GM18511 (cell line): ENCODE results near the gene TAPT1.
"Not testable (repeated sequence)": the region's sequence is repeated elsewhere in the genome, so short reads cannot be mapped to it uniquely, and the experiment has no call there.

Source experiments
- ATAC-seq: cut with Tn5 transposase; IDR thresholded peaks from one replicate; pipeline ENCODE4 v1.9.1; 2021; ENCODE audit warnings: mild to moderate bottlenecking, moderate library complexity; ENCODE audit not compliant: unreplicated experiment

The TAPT1 gene

GRCh38 chr4:16225863-16226815 is at the start of gene TAPT1:
TSS of gene TAPT1 (minus strand) at chr4:16226471. CDS start at chr4:16226457, 14 bp downstream.
- ATAC-seq: peak; percentile 71

GRCh38 chr4:16271411-16271810 is 45.1 kb upstream of the TAPT1 start:
- no peak for ATAC-seq

- no peak for ATAC-seq
These were observed 44.4 kb upstream of the TAPT1 start for GRCh38 chr4:16270454-16271328.

GRCh38 chr4:16269742-16270453 is 43.6 kb upstream of the TAPT1 start:
- ATAC-seq: not testable (repeated sequence)

GRCh38 chr4:16269240-16269639 is 43.0 kb upstream of the TAPT1 start:
- no peak for ATAC-seq

- no peak for ATAC-seq
These were observed 42.0 kb upstream of the TAPT1 start for GRCh38 chr4:16268290-16268689.

GRCh38 chr4:16267639-16268038 is 41.4 kb upstream of the TAPT1 start:
- no peak for ATAC-seq

- ATAC-seq: no peak
These were observed 39.5 kb upstream of the TAPT1 start for GRCh38 chr4:16265820-16266219.

- ATAC-seq: peak; percentile 49
These were observed 38.5 kb upstream of the TAPT1 start for GRCh38 chr4:16264798-16265197.

- ATAC-seq: no peak
These were observed 36.8 kb upstream of the TAPT1 start for GRCh38 chr4:16263056-16263455.

GRCh38 chr4:16262188-16262587 is 35.9 kb upstream of the TAPT1 start:
- no peak for ATAC-seq

GRCh38 chr4:16261313-16261878 is 35.1 kb upstream of the TAPT1 start:
- ATAC-seq: no peak

- no peak for ATAC-seq
These were observed 33.6 kb upstream of the TAPT1 start for GRCh38 chr4:16259889-16260246.

GRCh38 chr4:16259241-16259888 is 33.1 kb upstream of the TAPT1 start:
- ATAC-seq: no peak

GRCh38 chr4:16257611-16258010 is 31.3 kb upstream of the TAPT1 start:
- ATAC-seq: no peak

- ATAC-seq: no peak
These were observed 30.1 kb upstream of the TAPT1 start for GRCh38 chr4:16256343-16256742.

GRCh38 chr4:16255730-16256129 is 29.5 kb upstream of the TAPT1 start:
- no peak for ATAC-seq

- no peak for ATAC-seq
These were observed 27.1 kb upstream of the TAPT1 start for GRCh38 chr4:16253127-16253960.

GRCh38 chr4:16250661-16251365 is 24.5 kb upstream of the TAPT1 start:
- no peak for ATAC-seq
